GM21576 (cell line): ENCODE measurements around the gene PCDH9.
"Not testable (repeated sequence)": the region's sequence is repeated elsewhere in the genome, so short reads cannot be mapped to it uniquely, and the experiment has no call there.

ENCODE experiments used
- ATAC-seq: cut with Tn5 transposase; IDR thresholded peaks from one replicate; pipeline ENCODE4 v1.9.1; 2021; ENCODE audit warnings: mild to moderate bottlenecking, moderate library complexity; ENCODE audit not compliant: unreplicated experiment

Gene PCDH9

DNA sequence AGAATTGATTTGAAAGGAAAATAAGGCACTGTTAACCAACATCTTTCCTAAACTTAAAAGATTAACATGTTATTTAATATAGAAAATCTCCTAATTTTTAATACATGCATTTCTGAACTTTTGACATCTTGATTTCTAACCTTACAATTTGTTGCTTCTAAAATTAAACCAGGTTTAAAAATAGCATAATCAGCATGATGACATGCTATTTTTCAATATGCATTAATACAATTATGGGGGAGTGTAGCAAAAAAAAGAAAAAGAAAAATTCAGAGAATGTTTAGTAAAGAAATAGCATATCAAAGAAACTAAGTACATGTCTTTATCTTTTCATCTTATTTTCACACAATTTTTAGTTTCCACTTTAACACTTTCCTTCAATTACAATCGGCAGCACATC, 98.7 kb downstream of the PCDH9 start:
- ATAC-seq = no peak

DNA sequence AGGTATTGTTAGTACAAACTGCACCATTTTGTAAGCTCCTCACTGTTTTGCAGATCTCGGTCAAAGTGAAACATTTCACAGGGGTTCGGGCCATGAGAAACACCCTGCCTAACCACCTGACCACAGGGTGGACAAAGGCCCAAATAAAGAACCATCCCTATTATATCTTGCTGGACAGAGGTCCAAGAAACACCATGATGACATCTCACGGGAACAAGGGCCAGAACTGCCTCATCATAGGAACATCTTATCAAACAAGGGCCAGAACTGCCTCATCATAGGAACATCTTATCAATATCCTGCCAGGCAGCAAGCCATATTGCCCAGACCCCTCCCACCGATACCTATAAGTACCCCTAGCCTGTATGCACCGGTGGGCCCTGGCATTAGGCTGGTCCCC, 99.7 kb downstream of the PCDH9 start:
- no peak for ATAC-seq

DNA sequence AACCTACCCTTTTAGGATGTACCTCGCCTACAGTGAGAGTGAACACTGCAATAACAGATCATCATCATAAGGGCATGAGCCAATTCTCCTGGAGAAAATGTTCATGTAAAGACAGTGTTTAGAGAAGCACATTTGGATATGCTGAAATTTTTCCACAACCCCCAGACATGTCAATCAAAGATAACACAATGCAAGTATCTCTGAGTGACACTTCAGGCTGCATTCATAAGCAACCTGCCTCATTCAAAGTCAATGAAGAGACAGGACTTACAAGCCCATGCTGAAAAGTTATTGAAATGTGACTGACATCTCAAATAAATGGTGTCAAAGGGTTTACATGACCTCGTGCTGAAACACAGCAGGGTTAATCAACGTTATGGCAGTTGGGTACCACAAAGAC, 102.0 kb downstream of the PCDH9 start:
- no peak for ATAC-seq

DNA sequence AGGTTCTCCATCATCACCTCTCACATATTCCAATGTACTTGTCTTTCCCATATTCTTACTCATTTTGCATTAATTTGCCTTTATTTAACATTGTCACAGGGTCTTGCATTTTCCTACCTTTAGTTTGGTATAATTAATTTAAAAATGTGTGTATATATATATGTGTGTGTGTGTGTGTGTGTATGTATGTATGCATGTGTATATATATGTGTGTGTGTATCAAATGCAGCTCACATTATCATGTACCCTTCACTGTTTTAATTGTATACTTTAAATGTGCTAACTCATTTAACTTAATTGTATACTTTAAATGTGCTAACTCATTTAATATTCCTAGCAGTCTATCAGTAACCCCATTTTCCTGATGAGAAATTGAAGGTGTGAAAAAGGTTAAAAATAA, 104.5 kb downstream of the PCDH9 start:
- no peak for ATAC-seq

- ATAC-seq = no peak
Measured at GRCh38 chr13:67123165-67123564, 107.0 kb downstream of the PCDH9 start.

- no peak for ATAC-seq
Measured at GRCh38 chr13:67122251-67122650, 107.9 kb downstream of the PCDH9 start.

- no peak for ATAC-seq
Measured at GRCh38 chr13:67120872-67121531, 109.1 kb downstream of the PCDH9 start.

DNA sequence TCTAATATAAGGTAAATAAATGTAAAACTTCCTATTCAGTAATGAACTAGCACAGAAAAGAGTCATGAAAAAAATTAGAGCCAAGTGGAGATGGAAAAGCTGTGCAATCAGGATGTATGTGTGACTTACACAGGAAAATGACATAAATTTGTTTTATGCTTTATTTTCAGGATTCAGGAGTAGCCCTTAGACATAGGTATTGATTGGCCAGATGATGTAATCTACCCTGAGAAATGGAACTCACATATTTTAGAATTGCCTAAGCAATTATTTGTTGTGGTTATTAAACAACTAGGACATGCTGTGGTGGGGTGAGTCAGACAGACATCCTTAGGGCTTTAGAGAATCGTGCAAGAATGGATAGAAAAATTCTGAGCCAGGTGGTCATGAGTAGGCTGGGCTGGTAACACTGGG, 110.6 kb downstream of the PCDH9 start:
- no peak for ATAC-seq

DNA sequence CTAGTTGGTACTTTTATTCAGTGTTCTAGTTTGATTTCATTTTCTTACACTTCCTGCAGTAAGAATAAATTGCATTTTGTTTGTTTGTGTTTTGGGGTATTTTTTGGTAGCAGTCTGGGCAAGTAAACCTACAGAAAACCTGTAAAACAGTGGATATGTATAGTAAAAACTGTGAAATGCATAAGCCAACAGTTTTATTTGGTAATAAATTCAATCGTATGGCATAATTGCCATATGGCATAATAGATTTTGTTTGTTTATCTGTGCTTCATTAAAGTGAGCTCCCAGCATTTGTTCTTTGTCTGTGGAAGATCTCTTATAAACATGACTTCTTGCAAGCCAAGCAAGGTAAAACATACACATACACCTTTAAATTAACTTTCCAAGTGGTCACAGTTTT, 111.9 kb downstream of the PCDH9 start:
- no peak for ATAC-seq

DNA sequence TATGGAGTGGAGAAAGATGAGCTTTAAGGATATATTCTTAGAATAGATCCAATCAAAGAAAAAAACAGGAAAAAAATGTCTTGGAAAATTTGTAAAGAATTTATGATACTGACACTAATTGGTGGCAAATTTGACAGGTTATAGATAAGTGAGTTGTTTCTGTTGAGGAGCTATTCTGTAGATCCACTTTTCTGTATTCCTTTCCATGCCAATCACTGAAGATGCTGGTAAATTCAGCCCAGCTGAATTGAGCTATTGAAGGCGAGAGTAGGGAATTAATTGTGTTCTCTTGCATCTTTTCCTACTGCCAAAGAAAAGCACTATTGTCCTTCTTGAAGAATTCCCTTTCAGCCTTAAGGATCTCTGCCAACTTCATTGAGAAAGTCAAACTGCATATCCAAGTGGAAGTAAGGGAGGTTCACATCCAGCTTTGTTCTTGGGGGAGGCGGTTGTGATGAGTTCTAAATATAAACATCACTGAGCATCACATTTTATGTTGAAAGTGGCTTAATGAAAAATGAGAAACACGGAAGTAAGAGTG, 113.1 kb downstream of the PCDH9 start:
- no peak for ATAC-seq

DNA sequence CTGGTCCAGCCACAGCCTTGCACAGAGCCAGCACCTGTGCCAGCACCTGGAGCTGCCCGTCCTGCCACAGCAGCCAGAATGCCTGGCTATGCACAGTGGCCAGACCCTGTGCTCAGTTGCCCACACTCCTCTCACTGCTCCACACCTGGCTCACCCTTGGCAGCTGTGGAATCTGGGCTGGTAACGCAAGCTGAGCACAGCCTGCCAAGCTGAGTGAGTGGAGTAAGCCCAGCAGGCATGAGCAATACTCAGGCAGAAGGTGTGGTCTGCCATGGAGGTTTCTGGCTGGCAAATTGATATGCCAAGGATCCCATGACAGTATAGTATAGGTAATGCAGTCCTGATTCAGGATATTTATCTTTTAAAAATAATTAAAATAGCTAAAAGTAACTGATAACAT, 122.2 kb downstream of the PCDH9 start:
- ATAC-seq = no peak

DNA sequence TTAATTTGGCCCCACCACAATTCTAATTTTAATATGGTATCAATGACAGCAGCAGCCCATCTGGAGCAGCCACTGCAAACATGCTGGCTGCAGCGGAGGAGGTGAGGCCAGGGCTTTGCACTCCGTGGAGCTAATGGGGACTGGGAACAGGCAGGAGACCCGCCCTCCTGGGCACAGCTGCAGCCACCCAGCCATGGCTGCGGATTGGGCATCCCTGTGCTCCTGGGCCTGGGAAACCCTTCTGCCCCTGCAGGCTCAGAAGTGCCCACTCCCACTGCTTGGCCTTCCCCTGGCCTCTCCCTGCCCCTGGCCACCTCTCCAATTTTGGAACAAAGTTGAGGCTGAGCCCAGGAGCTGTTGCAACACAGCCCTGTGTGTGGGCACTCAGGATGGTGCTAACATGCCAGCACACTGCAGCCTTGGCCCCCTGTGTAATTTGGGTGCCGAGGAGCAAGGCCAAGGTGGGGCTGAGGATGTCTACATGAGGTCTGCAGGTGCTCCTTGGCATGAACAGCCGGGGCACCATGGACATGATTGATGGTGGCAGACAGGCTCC, 123.6 kb downstream of the PCDH9 start:
- no peak for ATAC-seq

- no peak for ATAC-seq
Measured at GRCh38 chr13:67101730-67102467, 128.2 kb downstream of the PCDH9 start.

DNA sequence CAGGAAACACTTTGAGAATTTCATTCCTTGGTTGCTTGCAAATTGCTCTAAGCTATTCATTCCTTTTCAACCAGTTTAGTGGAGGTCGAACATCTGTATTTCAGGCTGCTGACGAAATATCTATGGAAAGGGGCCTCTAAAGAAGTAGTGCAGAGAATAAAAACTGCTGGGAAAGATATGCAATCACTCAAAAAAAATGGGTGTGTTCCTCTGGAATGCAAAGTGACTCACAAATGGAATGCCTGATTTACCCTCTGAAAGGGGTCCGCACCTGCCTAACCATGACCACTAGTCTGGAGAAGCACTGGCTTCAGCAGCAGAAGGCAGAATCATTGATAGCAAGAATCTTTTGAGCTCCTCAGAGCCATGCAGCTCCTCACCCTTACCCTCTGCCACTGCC, 129.4 kb downstream of the PCDH9 start:
- no peak for ATAC-seq

DNA sequence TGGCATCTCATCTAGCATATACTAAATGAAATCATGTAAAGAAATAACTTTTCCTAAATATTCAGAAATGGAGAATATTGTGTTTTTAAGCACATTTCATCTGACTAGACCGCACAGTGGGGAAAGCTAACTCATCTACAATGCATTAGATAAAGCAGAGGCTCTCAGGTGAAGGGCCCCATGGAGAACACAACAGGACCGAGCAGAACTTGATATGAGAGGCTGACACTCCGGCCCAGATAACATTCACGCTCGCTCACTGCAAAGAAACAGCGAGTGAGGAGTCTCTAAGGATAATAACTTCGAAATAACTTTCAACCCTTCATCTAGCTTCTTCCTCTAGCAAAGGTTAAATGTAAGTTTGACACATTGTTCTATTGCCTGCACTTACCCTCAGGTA, 130.6 kb downstream of the PCDH9 start:
- ATAC-seq = no peak

GRCh38 chr13:67097892-67098452, 132.2 kb downstream of the PCDH9 start:
- no peak for ATAC-seq

DNA sequence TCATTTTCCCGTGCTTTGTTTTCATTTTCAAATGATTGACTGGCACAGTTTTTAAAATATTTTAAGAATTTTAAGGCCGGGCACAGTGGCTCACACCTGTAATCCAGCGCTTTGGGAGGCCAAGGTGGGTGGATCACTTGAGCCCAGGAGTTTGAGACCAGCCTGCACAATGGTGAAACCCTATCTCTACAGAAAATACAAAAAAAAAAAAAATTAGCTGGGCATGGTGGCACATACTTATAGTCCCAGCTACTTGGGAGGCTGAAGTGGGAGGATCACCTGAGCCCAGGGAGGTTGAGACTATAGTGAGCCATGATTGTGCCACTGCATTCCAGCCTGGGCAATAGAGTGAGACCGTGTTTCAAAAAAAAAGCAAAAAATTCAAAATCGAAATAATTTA, 133.2 kb downstream of the PCDH9 start:
- not testable (repeated sequence) for ATAC-seq

DNA sequence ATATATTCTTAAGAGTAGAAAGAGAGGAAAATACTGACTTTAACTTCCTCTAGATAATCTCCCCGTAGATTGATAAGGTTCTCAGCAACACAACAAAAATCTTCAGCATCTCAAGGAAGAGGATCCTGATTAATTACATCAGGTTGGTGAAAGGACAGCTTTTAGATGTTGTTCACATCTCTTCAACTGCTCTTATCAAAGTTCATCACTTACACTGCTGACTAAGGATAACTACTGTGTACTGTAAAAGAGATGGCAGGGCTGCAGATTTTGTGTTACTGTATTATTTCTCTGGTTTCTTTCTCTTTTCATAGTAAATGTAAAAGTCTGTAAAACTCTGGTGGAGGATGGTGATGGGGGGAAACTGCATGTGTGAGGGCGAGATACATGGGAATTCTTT, 133.7 kb downstream of the PCDH9 start:
- ATAC-seq = no peak

DNA sequence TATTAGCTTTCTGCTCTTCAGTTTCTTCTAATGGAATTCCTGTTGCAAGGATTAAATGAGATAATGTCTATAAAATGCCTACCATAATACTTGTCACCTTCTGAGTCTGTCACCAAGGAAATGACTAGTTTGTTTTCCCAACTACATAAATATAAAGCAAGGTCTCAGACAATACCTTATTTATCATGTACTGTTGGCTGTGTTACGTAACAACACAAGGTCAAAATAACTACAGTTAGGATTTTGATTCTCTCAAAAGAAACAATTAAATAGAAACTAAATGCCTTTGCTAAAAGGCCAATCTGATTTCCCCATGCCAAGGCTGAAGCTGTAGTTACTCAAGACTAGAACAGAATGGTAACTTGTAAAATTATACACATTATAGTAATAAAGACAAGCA, 134.5 kb downstream of the PCDH9 start:
- no peak for ATAC-seq

- no peak for ATAC-seq
Measured at GRCh38 chr13:67094952-67095351, 135.2 kb downstream of the PCDH9 start.

- no peak for ATAC-seq
Measured at GRCh38 chr13:67094078-67094477, 136.1 kb downstream of the PCDH9 start.

- no peak for ATAC-seq
Measured at GRCh38 chr13:67091603-67092002, 138.5 kb downstream of the PCDH9 start.
